Ovary (tissue), 3 donors: ENCODE results near the gene TYW1B.

Source experiments
- CTCF ChIP-seq, 3 donors: fragments of 450-650 bp in 2 of 3; fragments of 200-600 bp in 1 of 3; IDR thresholded peaks; one replicate each; pipeline versions ENCODE4 v1.5.1 to v1.8.0; 2016 to 2022; ENCODE audit warnings: antibody characterized with exemption in 3 of 3, mild to moderate bottlenecking in 1 of 3
- EP300 ChIP-seq: sonication (generic); formaldehyde crosslinking; IDR thresholded peaks from one replicate; pipeline ENCODE4 v1.6.1; 2017; ENCODE audit warnings: antibody characterized with exemption
- POLR2A ChIP-seq: fragments of 450-650 bp; IDR thresholded peaks from one replicate; pipeline ENCODE4 v1.6.1; 2017; ENCODE audit warnings: antibody characterized with exemption, mild to moderate bottlenecking, moderate library complexity
- donor health status: DM: no; HTN: no; CAD: no.

- TF ChIP-seq CTCF (IDR thresholded peaks at IDR 0.05) (no peak), POLR2A (no peak), EP300 (no peak)
Measured at GRCh38 chr7:72622532-72622931, 205.5 kb downstream of the TYW1B start.
